Measurements from ENCODE around the gene SMYD3.
"Not testable (repeated sequence)": the region's sequence is repeated elsewhere in the genome, so short reads cannot be mapped to it uniquely, and the experiment has no call there.

The SMYD3 gene

GRCh38 chr1:245760301-245760700, 746.8 kb downstream of the SMYD3 start:
- Histone ChIP-seq H3K9me3 (ENCODE audit: control insufficient read depth, low read length) (peaks cover 4% of the 10 kb centered on the region), H3K4me1 (ENCODE audit: control insufficient read depth, insufficient read depth, low read length) (no peaks in the 10 kb centered on the region), H3K4me3 (ENCODE audit: low read length) (no peak overlapping the region), H3K27me3 (replicated peaks; ENCODE audit: control insufficient read depth, insufficient read depth, low read length) (no peaks in the 10 kb centered on the region), H3K9ac (ENCODE audit: low read length) (no peak overlapping the region), H3K36me3 (ENCODE audit: control insufficient read depth, insufficient read depth, low read length, severe bottlenecking) (peaks cover 3% of the 10 kb centered on the region)
- no peak for DNase-seq (ENCODE audit: low read depth)

- H3K4me3 ChIP-seq (ENCODE audit: low read length): no peak overlapping the region
- no peak for DNase-seq (ENCODE audit: low read depth)
- H3K27me3 ChIP-seq (replicated peaks; ENCODE audit: control insufficient read depth, insufficient read depth, low read length): no peaks in the 10 kb centered on the region
Observed at GRCh38 chr1:245754463-245754961, 752.6 kb downstream of the SMYD3 start.

GRCh38 chr1:245753807-245754206, 753.3 kb downstream of the SMYD3 start:
- no peak overlapping the region for H3K9ac ChIP-seq (ENCODE audit: low read length)
- no peak for DNase-seq (ENCODE audit: low read depth)
- peaks cover 11% of the 10 kb centered on the region for H3K9me3 ChIP-seq (ENCODE audit: control insufficient read depth, low read length)
- no peaks in the 10 kb centered on the region for H3K27me3 ChIP-seq (replicated peaks; ENCODE audit: control insufficient read depth, insufficient read depth, low read length)
- H3K4me3 ChIP-seq (ENCODE audit: low read length): no peak overlapping the region
- no peaks in the 10 kb centered on the region for H3K36me3 ChIP-seq (ENCODE audit: control insufficient read depth, insufficient read depth, low read length, severe bottlenecking)
- no peaks in the 10 kb centered on the region for H3K4me1 ChIP-seq (ENCODE audit: control insufficient read depth, insufficient read depth, low read length)

More at GRCh38 chr1:245754463-245754961, 752.6 kb downstream of the SMYD3 start:
- Histone ChIP-seq H3K36me3 (ENCODE audit: control insufficient read depth, insufficient read depth, low read length, severe bottlenecking) (no peaks in the 10 kb centered on the region), H3K4me1 (ENCODE audit: control insufficient read depth, insufficient read depth, low read length) (no peaks in the 10 kb centered on the region), H3K9ac (ENCODE audit: low read length) (no peak overlapping the region), H3K9me3 (ENCODE audit: control insufficient read depth, low read length) (peaks cover 11% of the 10 kb centered on the region)

- Histone ChIP-seq H3K9me3 (ENCODE audit: control insufficient read depth, low read length) (peaks cover 11% of the 10 kb centered on the region), H3K27me3 (replicated peaks; ENCODE audit: control insufficient read depth, insufficient read depth, low read length) (no peaks in the 10 kb centered on the region), H3K9ac (ENCODE audit: low read length) (no peak overlapping the region), H3K4me1 (ENCODE audit: control insufficient read depth, insufficient read depth, low read length) (no peaks in the 10 kb centered on the region), H3K36me3 (ENCODE audit: control insufficient read depth, insufficient read depth, low read length, severe bottlenecking) (peaks cover 3% of the 10 kb centered on the region), H3K4me3 (ENCODE audit: low read length) (no peak overlapping the region)
- DNase-seq (ENCODE audit: low read depth): no peak
Observed at GRCh38 chr1:245752561-245752960, 754.5 kb downstream of the SMYD3 start.

GRCh38 chr1:245751726-245752470, 755.2 kb downstream of the SMYD3 start:
- H3K9me3 ChIP-seq (ENCODE audit: control insufficient read depth, low read length): peaks cover 11% of the 10 kb centered on the region
- DNase-seq (ENCODE audit: low read depth): no peak
- H3K4me3 ChIP-seq (ENCODE audit: low read length): no peak overlapping the region
- no peaks in the 10 kb centered on the region for H3K4me1 ChIP-seq (ENCODE audit: control insufficient read depth, insufficient read depth, low read length)
- H3K9ac ChIP-seq (ENCODE audit: low read length): peak overlapping the region; percentile 26
- peaks cover 3% of the 10 kb centered on the region for H3K36me3 ChIP-seq (ENCODE audit: control insufficient read depth, insufficient read depth, low read length, severe bottlenecking)
- H3K27me3 ChIP-seq (replicated peaks; ENCODE audit: control insufficient read depth, insufficient read depth, low read length): no peaks in the 10 kb centered on the region

- H3K4me1 ChIP-seq (ENCODE audit: control insufficient read depth, insufficient read depth, low read length): no peaks in the 10 kb centered on the region
- peaks cover 3% of the 10 kb centered on the region for H3K36me3 ChIP-seq (ENCODE audit: control insufficient read depth, insufficient read depth, low read length, severe bottlenecking)
- no peak overlapping the region for H3K4me3 ChIP-seq (ENCODE audit: low read length)
- peak; percentile 60 for DNase-seq (ENCODE audit: low read depth)
- no peaks in the 10 kb centered on the region for H3K27me3 ChIP-seq (replicated peaks; ENCODE audit: control insufficient read depth, insufficient read depth, low read length)
- peak overlapping the region; percentile 26 for H3K9ac ChIP-seq (ENCODE audit: low read length)
- H3K9me3 ChIP-seq (ENCODE audit: control insufficient read depth, low read length): peaks cover 11% of the 10 kb centered on the region
Observed at GRCh38 chr1:245751116-245751515, 756.0 kb downstream of the SMYD3 start.

- no peak overlapping the region for H3K9ac ChIP-seq (ENCODE audit: low read length)
- no peak for DNase-seq (ENCODE audit: low read depth)
- H3K4me1 ChIP-seq (ENCODE audit: control insufficient read depth, insufficient read depth, low read length): no peaks in the 10 kb centered on the region
- H3K27me3 ChIP-seq (replicated peaks; ENCODE audit: control insufficient read depth, insufficient read depth, low read length): no peaks in the 10 kb centered on the region
- peaks cover 6% of the 10 kb centered on the region for H3K9me3 ChIP-seq (ENCODE audit: control insufficient read depth, low read length)
- H3K4me3 ChIP-seq (ENCODE audit: low read length): no peak overlapping the region
- H3K36me3 ChIP-seq (ENCODE audit: control insufficient read depth, insufficient read depth, low read length, severe bottlenecking): peaks cover 3% of the 10 kb centered on the region
Observed at GRCh38 chr1:245750261-245750660, 756.8 kb downstream of the SMYD3 start.

- no peaks in the 10 kb centered on the region for H3K4me1 ChIP-seq (ENCODE audit: control insufficient read depth, insufficient read depth, low read length)
- no peak overlapping the region for H3K4me3 ChIP-seq (ENCODE audit: low read length)
- H3K9me3 ChIP-seq (ENCODE audit: control insufficient read depth, low read length): no peaks in the 10 kb centered on the region
- no peak for DNase-seq (ENCODE audit: low read depth)
- H3K27me3 ChIP-seq (replicated peaks; ENCODE audit: control insufficient read depth, insufficient read depth, low read length): no peaks in the 10 kb centered on the region
- H3K9ac ChIP-seq (ENCODE audit: low read length): no peak overlapping the region
- peaks cover 3% of the 10 kb centered on the region for H3K36me3 ChIP-seq (ENCODE audit: control insufficient read depth, insufficient read depth, low read length, severe bottlenecking)
Observed at GRCh38 chr1:245749053-245749452, 758.0 kb downstream of the SMYD3 start.

- H3K9ac ChIP-seq (ENCODE audit: low read length): no peak overlapping the region
- no peak for DNase-seq (ENCODE audit: low read depth)
- H3K36me3 ChIP-seq (ENCODE audit: control insufficient read depth, insufficient read depth, low read length, severe bottlenecking): peaks cover 3% of the 10 kb centered on the region
- no peaks in the 10 kb centered on the region for H3K4me1 ChIP-seq (ENCODE audit: control insufficient read depth, insufficient read depth, low read length)
- no peaks in the 10 kb centered on the region for H3K27me3 ChIP-seq (replicated peaks; ENCODE audit: control insufficient read depth, insufficient read depth, low read length)
- no peaks in the 10 kb centered on the region for H3K9me3 ChIP-seq (ENCODE audit: control insufficient read depth, low read length)
- H3K4me3 ChIP-seq (ENCODE audit: low read length): no peak overlapping the region
Observed at GRCh38 chr1:245748646-245749045, 758.4 kb downstream of the SMYD3 start.

GRCh38 chr1:245748240-245748639, 758.8 kb downstream of the SMYD3 start:
- Histone ChIP-seq H3K36me3 (ENCODE audit: control insufficient read depth, insufficient read depth, low read length, severe bottlenecking) (peaks cover 3% of the 10 kb centered on the region), H3K9ac (ENCODE audit: low read length) (no peak overlapping the region), H3K4me1 (ENCODE audit: control insufficient read depth, insufficient read depth, low read length) (peaks cover under 1% of the 10 kb centered on the region), H3K27me3 (replicated peaks; ENCODE audit: control insufficient read depth, insufficient read depth, low read length) (no peaks in the 10 kb centered on the region), H3K4me3 (ENCODE audit: low read length) (no peak overlapping the region), H3K9me3 (ENCODE audit: control insufficient read depth, low read length) (no peaks in the 10 kb centered on the region)
- DNase-seq (ENCODE audit: low read depth): no peak

- Histone ChIP-seq H3K4me3 (ENCODE audit: low read length) (no peak overlapping the region), H3K36me3 (ENCODE audit: control insufficient read depth, insufficient read depth, low read length, severe bottlenecking) (peaks cover under 1% of the 10 kb centered on the region), H3K27me3 (replicated peaks; ENCODE audit: control insufficient read depth, insufficient read depth, low read length) (no peaks in the 10 kb centered on the region), H3K4me1 (ENCODE audit: control insufficient read depth, insufficient read depth, low read length) (peaks cover 7% of the 10 kb centered on the region), H3K9ac (ENCODE audit: low read length) (no peak overlapping the region), H3K9me3 (ENCODE audit: control insufficient read depth, low read length) (no peaks in the 10 kb centered on the region)
- DNase-seq (ENCODE audit: low read depth): no peak
Observed at GRCh38 chr1:245742896-245743295, 764.2 kb downstream of the SMYD3 start.

GRCh38 chr1:245740336-245740735, 766.7 kb downstream of the SMYD3 start:
- H3K4me3 ChIP-seq (ENCODE audit: low read length); H3K4me1 ChIP-seq (ENCODE audit: control insufficient read depth, insufficient read depth, low read length); H3K9me3 ChIP-seq (ENCODE audit: control insufficient read depth, low read length); DNase-seq (ENCODE audit: low read depth); H3K27me3 ChIP-seq (replicated peaks; ENCODE audit: control insufficient read depth, insufficient read depth, low read length); H3K9ac ChIP-seq (ENCODE audit: low read length); H3K36me3 ChIP-seq (ENCODE audit: control insufficient read depth, insufficient read depth, low read length, severe bottlenecking): not testable (repeated sequence)

Data from adipocyte (in vitro differentiated cells).